Lower leg skin (tissue), 3 donors: Measurements from ENCODE around the gene TUBB1.

Experiments
- CTCF ChIP-seq, 3 donors: fragments of 450-650 bp; IDR thresholded peaks; one replicate each; pipeline ENCODE4 v1.5.1; 2016; ENCODE audit warnings: antibody characterized with exemption in 3 of 3, mild to moderate bottlenecking in 3 of 3, moderate library complexity in 2 of 3
- POLR2A ChIP-seq, 2 donors: fragments of 450-650 bp; IDR thresholded peaks; one replicate each; pipeline ENCODE4 v1.6.1; 2016 to 2017; ENCODE audit warnings: antibody characterized with exemption in 2 of 2, mild to moderate bottlenecking in 1 of 2, moderate library complexity in 1 of 2

GRCh38 chr20:59001449-59002171, 17.6 kb upstream of the TUBB1 start:
- TF ChIP-seq POLR2A (IDR thresholded peaks at IDR 0.05) (no peak), CTCF (IDR thresholded peaks at IDR 0.05) (no peak)
